DND-41 (cell line): Measurements from ENCODE around the gene PCNT.

Source experiments
- CTCF ChIP-seq: IDR thresholded peaks from 2 replicates; pipeline ENCODE4 v1.5.1; 2012; ENCODE audit warnings: borderline replicate concordance, low read length, moderate library complexity, mild to moderate bottlenecking; ENCODE audit not compliant: poor library complexity, severe bottlenecking; ENCODE audit errors: extremely low read depth
- EZH2 ChIP-seq: IDR thresholded peaks from 3 replicates; pipeline ENCODE4 v1.6.1; 2012; ENCODE audit warnings: borderline replicate concordance, low read depth, mild to moderate bottlenecking, moderate library complexity, low read length, inconsistent platforms; ENCODE audit not compliant: severe bottlenecking

GRCh38 chr21:46366561-46366960 is 42.6 kb downstream of the PCNT start:
- TF ChIP-seq CTCF (no peak), EZH2 (no peak)
